GM21390 (cell line): ENCODE results near the gene DCAF17.
"Not testable (repeated sequence)": the region's sequence is repeated elsewhere in the genome, so short reads cannot be mapped to it uniquely, and the experiment has no call there.

Experiments
- ATAC-seq: cut with Tn5 transposase; IDR thresholded peaks from one replicate; pipeline ENCODE4 v1.9.1; 2021; ENCODE audit not compliant: unreplicated experiment

DCAF17 gene

GRCh38 chr2:171410624-171411023 lies 23.4 kb upstream of the DCAF17 start:
- no peak for ATAC-seq

GRCh38 chr2:171411214-171411613 lies 22.8 kb upstream of the DCAF17 start:
- no peak for ATAC-seq

GRCh38 chr2:171411791-171412483 lies 22.1 kb upstream of the DCAF17 start:
- no peak for ATAC-seq

GRCh38 chr2:171412571-171413175 lies 21.4 kb upstream of the DCAF17 start:
- ATAC-seq, result no peak

GRCh38 chr2:171414645-171415044 lies 19.4 kb upstream of the DCAF17 start:
- ATAC-seq, result not testable (repeated sequence)

GRCh38 chr2:171416009-171416926 lies 17.8 kb upstream of the DCAF17 start:
- ATAC-seq, result peak; percentile 91

GRCh38 chr2:171419333-171419732 lies 14.7 kb upstream of the DCAF17 start:
- no peak for ATAC-seq

GRCh38 chr2:171420728-171421563 lies 13.1 kb upstream of the DCAF17 start:
- no peak for ATAC-seq

- not testable (repeated sequence) for ATAC-seq
Observed at GRCh38 chr2:171422710-171423495, 11.1 kb upstream of the DCAF17 start.

- no peak for ATAC-seq
Observed at GRCh38 chr2:171430516-171431410, 3.3 kb upstream of the DCAF17 start.

GRCh38 chr2:171431677-171432167 lies 2.3 kb upstream of the DCAF17 start:
- ATAC-seq, result no peak

- ATAC-seq, result no peak
Observed at GRCh38 chr2:171432206-171432968, 1.6 kb upstream of the DCAF17 start.

- no peak for ATAC-seq
Observed at GRCh38 chr2:171432969-171433762, 860 bp upstream of the DCAF17 start.

GRCh38 chr2:171433763-171434012 lies 338 bp upstream of the DCAF17 start, which contains the start of gene METTL8:
Gene METTL8, minus strand, starts transcription at chr2:171433990. Its CDS starts 41,805 bp downstream, at chr2:171392185.
- no peak for ATAC-seq

GRCh38 chr2:171436307-171436706 lies 2.3 kb downstream of the DCAF17 start:
- ATAC-seq, result no peak

- ATAC-seq, result no peak
Observed at GRCh38 chr2:171441470-171441869, 7.4 kb downstream of the DCAF17 start.

- ATAC-seq, result no peak
Observed at GRCh38 chr2:171447675-171448074, 13.6 kb downstream of the DCAF17 start.
